ENCODE data around the gene S100A16. TPM values are rescaled to one million over a fixed set of nuclear protein-coding genes. Genes with fewer than 3 reads are reported as not detected.

The S100A16 gene
- total RNA-seq, 2 experiments from 2014 or later, result not detected

- ATAC-seq (no peak), DNase-seq (no peak)
- Mint-ChIP-seq H3K27ac (no peak overlapping the region), H3K4me3 (no peak overlapping the region), H3K4me1 (peaks cover 27% of the 10 kb centered on the region), H3K36me3 (ENCODE audit: low read depth) (no peaks in the 10 kb centered on the region), H3K27me3 (peaks cover 2% of the 10 kb centered on the region), H3K9me3 (ENCODE audit: low read depth) (no peaks in the 10 kb centered on the region)
- intact Hi-C loops (cut with DNase I, micrococcal nuclease), result no loop called here
- ChIA-PET CTCF (interaction anchor here (1.1 to 7.1 kb wide), 4 partner anchors 10 to 118 kb away, joined by 3 to 60 read pairs (median 5); partner anchors contain the start of gene S100A14), POLR2A (interaction anchor here (0.7 kb wide), 1 partner anchor 12 kb away, joined by 3 read pairs; no protein-coding TSS in a partner anchor)
Measured at GRCh38 chr1:153628638-153629342, 15.9 kb upstream of the S100A16 start.

DNA sequence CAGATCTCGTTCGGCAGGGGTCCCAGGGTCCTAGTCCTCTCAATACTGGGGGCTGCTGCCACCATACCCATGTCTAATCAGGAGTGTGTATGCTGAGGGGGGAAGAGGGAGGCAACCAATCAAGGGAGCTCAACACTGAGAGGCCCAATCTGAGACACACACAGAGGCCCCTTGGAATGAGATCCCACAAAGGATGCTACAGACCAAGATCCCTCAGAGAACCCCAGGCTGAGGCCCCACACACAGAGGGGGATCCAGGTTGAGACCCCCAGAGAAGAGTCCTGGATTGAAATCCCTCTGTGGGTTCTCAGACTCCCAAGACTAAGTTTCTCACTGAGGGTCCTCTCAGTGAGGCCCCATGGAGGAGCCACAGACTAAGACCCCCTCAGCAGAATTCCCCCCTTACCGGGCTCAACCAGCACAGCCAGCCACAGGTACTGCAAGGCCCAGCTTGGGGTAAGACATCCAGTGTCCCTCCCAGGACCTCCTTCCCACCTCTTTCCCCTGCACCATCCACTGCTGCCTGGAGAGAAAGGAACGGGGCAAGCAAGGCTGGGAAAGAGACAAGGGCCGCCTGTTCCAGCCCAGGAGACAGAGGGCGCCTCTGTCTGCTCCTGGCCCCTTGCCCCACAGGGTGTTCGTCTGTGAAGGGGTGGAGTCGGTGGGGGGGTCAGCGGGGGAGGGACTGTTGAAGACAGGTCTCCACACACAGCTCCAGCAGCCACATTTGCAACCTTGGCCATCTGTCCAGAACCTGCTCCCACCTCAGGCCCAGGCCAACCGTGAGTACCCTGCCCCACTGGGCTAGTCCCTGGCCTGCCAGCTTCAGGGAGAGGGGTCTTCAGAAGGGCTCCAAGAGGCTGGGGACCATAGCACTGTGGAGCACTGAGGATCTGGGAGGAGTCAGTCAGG is 15.0 kb upstream of the S100A16 start, which contains the start of gene S100A1:
S100A1 (plus strand) TSS at position 720 of the 912 bp plus-strand sequence. CDS start 2,088 bp downstream, outside the sequence.
- no peak within 1 kb of the TSS for H3K4me3 Mint-ChIP-seq
- H3K9me3 Mint-ChIP-seq (ENCODE audit: low read depth), result no peaks in the 10 kb centered on the region

GRCh38 chr1:153626904-153627714 is 14.2 kb upstream of the S100A16 start, which contains the start of gene S100A13:
Gene S100A13, minus strand, starts transcription at chr1:153627505. Its CDS starts 1,033 bp downstream, at chr1:153626472.
- Mint-ChIP-seq H3K27me3 (peaks cover 2% of the 10 kb centered on the region), H3K9me3 (ENCODE audit: low read depth) (no peaks in the 10 kb centered on the region), H3K36me3 (ENCODE audit: low read depth) (no peaks in the 10 kb centered on the region), H3K4me1 (peaks cover 13% of the 10 kb centered on the region), H3K27ac (no peak within 1 kb of the TSS), H3K4me3 (no peak within 1 kb of the TSS)
- POLR2A ChIA-PET, result no interaction called here
- CTCF ChIA-PET, result interaction anchor here (0.6 to 7.1 kb wide), 7 partner anchors 10 to 116 kb away, joined by 3 to 60 read pairs (median 3); partner anchors contain the start of gene S100A14
- intact Hi-C loops (cut with DNase I, micrococcal nuclease), result no loop called here
- ATAC-seq (no peak), DNase-seq (peak; percentile 57)

More for the DNA sequence above, 15.0 kb upstream of the S100A16 start, which contains the start of gene S100A1:
- H3K27ac Mint-ChIP-seq, result no peak within 1 kb of the TSS
- peaks cover 2% of the 10 kb centered on the region for H3K27me3 Mint-ChIP-seq
- H3K4me1 Mint-ChIP-seq, result peaks cover 20% of the 10 kb centered on the region
- ChIA-PET POLR2A (interaction anchor here (0.7 kb wide), 1 partner anchor 12 kb away, joined by 3 read pairs; no protein-coding TSS in a partner anchor), CTCF (interaction anchor here (0.8 to 7.1 kb wide), 7 partner anchors 10 to 117 kb away, joined by 3 to 60 read pairs (median 3); partner anchors contain the start of gene S100A14)
- DNase-seq, result no peak
- intact Hi-C loops (cut with DNase I, micrococcal nuclease), result no loop called here
- no peaks in the 10 kb centered on the region for H3K36me3 Mint-ChIP-seq (ENCODE audit: low read depth)
- ATAC-seq, result no peak

GRCh38 chr1:153626477-153626903 is 13.6 kb upstream of the S100A16 start:
- H3K36me3 Mint-ChIP-seq (ENCODE audit: low read depth), result no peaks in the 10 kb centered on the region
- H3K9me3 Mint-ChIP-seq (ENCODE audit: low read depth), result no peaks in the 10 kb centered on the region
- peaks cover 2% of the 10 kb centered on the region for H3K27me3 Mint-ChIP-seq
- intact Hi-C loops (cut with DNase I, micrococcal nuclease), result no loop called here
- no peak overlapping the region for H3K27ac Mint-ChIP-seq
- peaks cover 9% of the 10 kb centered on the region for H3K4me1 Mint-ChIP-seq
- ChIA-PET POLR2A (no interaction called here), CTCF (interaction anchor here (0.6 to 7.1 kb wide), 4 partner anchors 10 to 116 kb away, joined by 3 to 60 read pairs (median 4); partner anchors contain the start of gene S100A14)
- no peak overlapping the region for H3K4me3 Mint-ChIP-seq
- DNase-seq, result no peak
- no peak for ATAC-seq

- intact Hi-C loops (cut with DNase I, micrococcal nuclease), result no loop called here
- no peak overlapping the region for H3K4me3 Mint-ChIP-seq
- no peak for ATAC-seq
- peaks cover 2% of the 10 kb centered on the region for H3K27me3 Mint-ChIP-seq
- no peaks in the 10 kb centered on the region for H3K4me1 Mint-ChIP-seq
- no peaks in the 10 kb centered on the region for H3K36me3 Mint-ChIP-seq (ENCODE audit: low read depth)
- CTCF ChIA-PET, result interaction anchor here (1.0 to 2.6 kb wide), 2 partner anchors 43 to 93 kb away, joined by 3 to 9 read pairs; no protein-coding TSS in a partner anchor
- no peaks in the 10 kb centered on the region for H3K9me3 Mint-ChIP-seq (ENCODE audit: low read depth)
- DNase-seq, result no peak
- H3K27ac Mint-ChIP-seq, result no peak overlapping the region
- POLR2A ChIA-PET, result interaction anchor here (0.7 kb wide), 1 partner anchor 85 kb away, joined by 3 read pairs; no protein-coding TSS in a partner anchor
Measured at GRCh38 chr1:153624965-153625611, 12.2 kb upstream of the S100A16 start.

DNA sequence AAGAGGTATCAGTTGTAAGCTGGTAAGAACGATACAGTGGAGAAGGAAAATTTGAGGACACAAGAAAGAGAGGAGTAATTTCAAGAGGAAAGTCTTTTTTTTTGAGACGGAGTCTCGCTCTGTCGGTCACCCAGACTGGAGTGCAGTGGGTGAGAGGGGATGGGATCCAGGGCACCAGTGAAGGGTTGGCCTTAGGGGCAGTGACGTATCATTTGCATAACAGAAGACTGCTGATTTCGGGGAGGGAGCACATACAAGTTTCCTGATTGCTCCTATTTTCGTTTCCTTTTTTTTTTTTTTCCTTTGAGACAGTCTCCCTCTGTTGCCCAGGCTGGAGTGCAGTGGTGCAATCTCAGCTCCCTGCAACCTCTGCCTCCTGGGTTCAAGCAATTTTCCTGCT is 10.2 kb upstream of the S100A16 start:
- ChIA-PET CTCF (interaction anchor here (0.7 to 2.6 kb wide), 6 partner anchors 9 to 126 kb away, joined by 3 to 9 read pairs (median 4); partner anchors contain the start of gene CHTOP), POLR2A (no interaction called here)
- no peak for DNase-seq
- no peak for ATAC-seq
- Mint-ChIP-seq H3K4me3 (peak overlapping the region; percentile 17), H3K36me3 (ENCODE audit: low read depth) (no peaks in the 10 kb centered on the region), H3K9me3 (ENCODE audit: low read depth) (no peaks in the 10 kb centered on the region), H3K27me3 (peaks cover 2% of the 10 kb centered on the region), H3K4me1 (no peaks in the 10 kb centered on the region), H3K27ac (no peak overlapping the region)
- intact Hi-C loops (cut with DNase I, micrococcal nuclease), result no loop called here

- Mint-ChIP-seq H3K27me3 (no peaks in the 10 kb centered on the region), H3K27ac (no peak overlapping the region), H3K4me3 (no peak overlapping the region), H3K36me3 (ENCODE audit: low read depth) (no peaks in the 10 kb centered on the region), H3K9me3 (ENCODE audit: low read depth) (no peaks in the 10 kb centered on the region), H3K4me1 (peaks cover 20% of the 10 kb centered on the region)
- CTCF ChIA-PET, result interaction anchor here (0.6 to 6.5 kb wide), 12 partner anchors 10 to 368 kb away, joined by 3 to 60 read pairs (median 6); partner anchors contain the start of genes S100A1 and S100A13
- POLR2A ChIA-PET, result no interaction called here
- intact Hi-C loops (cut with DNase I, micrococcal nuclease), result loop anchor here in 1 of 2 experiments (5.0 kb wide), 1 partner anchor 87 kb away; no protein-coding TSS in a partner anchor
- DNase-seq (no peak), ATAC-seq (no peak)
Measured at GRCh38 chr1:153619171-153619570, 6.2 kb upstream of the S100A16 start.

DNA sequence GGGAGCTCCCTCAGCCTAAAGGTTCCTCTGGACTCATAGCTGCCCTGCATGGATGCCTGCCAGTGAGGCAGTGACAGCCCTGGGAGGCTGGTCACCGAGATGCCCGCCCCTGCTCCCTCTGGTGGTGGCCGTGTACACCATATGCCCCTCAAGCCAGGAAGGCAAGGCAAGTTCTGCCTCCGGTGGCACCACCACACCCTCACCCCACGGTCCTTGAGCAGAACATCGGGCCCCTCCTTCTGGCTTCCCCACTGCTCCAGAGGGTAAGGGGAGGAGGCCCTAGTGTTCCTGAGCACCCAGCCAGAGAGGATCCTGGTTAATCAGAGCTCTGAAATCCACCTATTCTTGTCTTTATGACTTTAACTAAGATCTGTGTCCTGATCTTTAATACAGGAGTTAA is 4.7 kb upstream of the S100A16 start:
- peaks cover 20% of the 10 kb centered on the region for H3K4me1 Mint-ChIP-seq
- ATAC-seq, result peak; percentile 99
- peak; percentile 90 for DNase-seq
- H3K4me3 Mint-ChIP-seq, result no peak overlapping the region
- H3K27me3 Mint-ChIP-seq, result no peaks in the 10 kb centered on the region
- H3K36me3 Mint-ChIP-seq (ENCODE audit: low read depth), result no peaks in the 10 kb centered on the region
- intact Hi-C loops (cut with DNase I, micrococcal nuclease), result loop anchor here (1.0 to 5.0 kb wide), 6 partner anchors 16 to 108 kb away; no protein-coding TSS in a partner anchor
- POLR2A ChIA-PET, result interaction anchor here (0.7 kb wide), 1 partner anchor 368 kb away, joined by 3 read pairs; the partner anchor contains the start of gene RAB13
- CTCF ChIA-PET, result interaction anchor here (0.6 to 6.5 kb wide), 23 partner anchors 10 to 598 kb away, joined by 3 to 60 read pairs (median 5); partner anchors contain the start of genes S100A1, S100A13 and S100A5
- H3K9me3 Mint-ChIP-seq (ENCODE audit: low read depth), result no peaks in the 10 kb centered on the region
- peak overlapping the region; percentile 58 for H3K27ac Mint-ChIP-seq

DNA sequence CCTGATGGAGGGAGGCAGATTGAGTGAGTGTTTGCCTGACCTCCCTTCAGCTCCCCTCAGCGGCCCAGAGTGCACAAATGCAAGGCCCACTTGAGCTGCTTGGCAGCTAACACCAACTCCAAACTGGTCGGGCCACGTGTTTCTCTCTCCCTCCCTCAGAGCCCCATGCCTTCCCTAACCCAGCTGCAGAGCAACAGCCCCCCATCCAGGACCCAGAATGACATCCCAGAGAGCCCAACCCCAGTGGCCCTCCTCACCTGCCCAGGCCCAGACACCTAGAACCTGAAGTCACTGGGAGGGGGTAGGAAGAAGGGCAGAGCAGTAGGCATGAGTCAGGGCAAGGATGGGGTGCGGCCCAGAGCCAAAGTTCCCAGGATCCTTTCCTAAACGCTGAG is 4.0 kb upstream of the S100A16 start:
- ChIA-PET POLR2A (no interaction called here), CTCF (interaction anchor here (0.6 to 6.5 kb wide), 12 partner anchors 10 to 107 kb away, joined by 3 to 60 read pairs (median 8); partner anchors contain the start of genes S100A1 and S100A13)
- DNase-seq, result no peak
- no peak overlapping the region for H3K4me3 Mint-ChIP-seq
- intact Hi-C loops (cut with DNase I, micrococcal nuclease), result loop anchor here (1.0 to 5.0 kb wide), 6 partner anchors 16 to 108 kb away; no protein-coding TSS in a partner anchor
- H3K27me3 Mint-ChIP-seq, result no peaks in the 10 kb centered on the region
- no peaks in the 10 kb centered on the region for H3K36me3 Mint-ChIP-seq (ENCODE audit: low read depth)
- no peaks in the 10 kb centered on the region for H3K9me3 Mint-ChIP-seq (ENCODE audit: low read depth)
- ATAC-seq, result no peak
- peak overlapping the region; percentile 34 for H3K27ac Mint-ChIP-seq
- H3K4me1 Mint-ChIP-seq, result peaks cover 20% of the 10 kb centered on the region
